HepG2 (cell line): ENCODE data around the gene SDC1. TPM values are rescaled to one million over a fixed set of nuclear protein-coding genes. Genes with fewer than 3 reads are reported as not detected.

ENCODE experiments used
- ELF3 ChIP-seq: IDR thresholded peaks from 2 replicates; pipeline ENCODE4 v1.6.1; 2016; ENCODE audit warnings: missing genetic modification reagents, missing compliant biosample characterization
- ETV5 ChIP-seq: IDR thresholded peaks from 2 replicates; pipeline ENCODE4 v1.6.1; 2018; ENCODE audit warnings: missing biosample characterization, missing genetic modification reagents, inconsistent platforms, borderline replicate concordance
- FOXA3 ChIP-seq: IDR thresholded peaks from 2 replicates; pipeline ENCODE4 v1.6.1; 2016; ENCODE audit warnings: missing genetic modification reagents, missing compliant biosample characterization
- GATAD1 ChIP-seq: IDR thresholded peaks from 2 replicates; pipeline ENCODE4 v1.6.1; 2016; ENCODE audit warnings: missing genetic modification reagents, missing compliant biosample characterization
- IRF2 ChIP-seq: IDR thresholded peaks from 2 replicates; pipeline ENCODE4 v1.6.1; 2018; ENCODE audit warnings: missing genetic modification reagents, missing compliant biosample characterization
- KAT7 ChIP-seq: IDR thresholded peaks from 2 replicates; pipeline ENCODE4 v1.6.1; 2018; ENCODE audit warnings: borderline replicate concordance, missing compliant biosample characterization
- MIXL1 ChIP-seq: IDR thresholded peaks from 2 replicates; pipeline ENCODE4 v1.6.1; 2016
- NONO ChIP-seq, 2 experiments: fragments of 450-650 bp in 1 of 2; sonication (generic) in 1 of 2; formaldehyde crosslinking in 1 of 2; IDR thresholded peaks in 1 of 2; conservative IDR thresholded peaks in 1 of 2; 2 replicates each; pipeline versions ENCODE4 v1.6.1 to v1.8.0; 2017 to 2022; ENCODE audit warnings: mild to moderate bottlenecking in 1 of 2, missing genetic modification reagents in 1 of 2, moderate library complexity in 1 of 2
- NRL ChIP-seq: sonication (generic); formaldehyde crosslinking; IDR thresholded peaks from 2 replicates; pipeline ENCODE4 v1.5.0; 2020; ENCODE audit warnings: missing genetic modification reagents, mild to moderate bottlenecking, moderate library complexity, borderline replicate concordance
- PHF21A ChIP-seq: sonication (generic); formaldehyde crosslinking; IDR thresholded peaks from 2 replicates; pipeline ENCODE4 v1.5.0; 2020; ENCODE audit warnings: mild to moderate bottlenecking, missing genetic modification reagents
- RELA ChIP-seq: sonication (generic); formaldehyde crosslinking; IDR thresholded peaks from 2 replicates; pipeline ENCODE4 v1.4.0; 2020; ENCODE audit warnings: missing genetic modification reagents
- SALL1 ChIP-seq: sonication (generic); formaldehyde crosslinking; IDR thresholded peaks from 2 replicates; pipeline ENCODE4 v1.8.0; 2022; ENCODE audit warnings: mild to moderate bottlenecking, missing genetic modification reagents
- SCMH1 ChIP-seq: sonication (generic); formaldehyde crosslinking; IDR thresholded peaks from 2 replicates; pipeline ENCODE4 v1.9.0; 2021; ENCODE audit warnings: missing genetic modification reagents, mild to moderate bottlenecking, borderline replicate concordance
- TFE3 ChIP-seq: IDR thresholded peaks from 2 replicates; pipeline ENCODE4 v1.6.1; 2016
- ZFP91 ChIP-seq: sonication (generic); formaldehyde crosslinking; IDR thresholded peaks from 2 replicates; pipeline ENCODE4 v1.9.0; 2022; ENCODE audit warnings: missing genetic modification reagents, mild to moderate bottlenecking, borderline replicate concordance
- ZNF275 ChIP-seq: sonication (generic); formaldehyde crosslinking; IDR thresholded peaks from 2 replicates; pipeline ENCODE4 v1.8.0; 2022; ENCODE audit warnings: missing genetic modification reagents, mild to moderate bottlenecking, inconsistent platforms, borderline replicate concordance
- ZNF280B ChIP-seq: sonication (generic); formaldehyde crosslinking; IDR thresholded peaks from 2 replicates; pipeline ENCODE4 v1.5.0; 2020; ENCODE audit warnings: missing genetic modification reagents, mild to moderate bottlenecking, borderline replicate concordance
- ZNF546 ChIP-seq: sonication (generic); formaldehyde crosslinking; conservative IDR thresholded peaks from 2 replicates; pipeline ENCODE4 v1.8.1; 2023; ENCODE audit warnings: mild to moderate bottlenecking, missing genetic modification reagents
- ZNF550 ChIP-seq: sonication (generic); formaldehyde crosslinking; IDR thresholded peaks from 2 replicates; pipeline ENCODE4 v1.4.0; 2020; ENCODE audit warnings: mild to moderate bottlenecking, missing genetic modification reagents, borderline replicate concordance
- ZNF652 ChIP-seq: IDR thresholded peaks from 2 replicates; pipeline ENCODE4 v1.6.1; 2016; ENCODE audit warnings: low read depth, borderline replicate concordance
- ZNF792 ChIP-seq: IDR thresholded peaks from 2 replicates; pipeline ENCODE4 v1.6.1; 2016
- ZNF816 ChIP-seq: sonication (generic); formaldehyde crosslinking; IDR thresholded peaks from 2 replicates; pipeline ENCODE4 v1.8.0; 2022; ENCODE audit warnings: missing genetic modification reagents, mild to moderate bottlenecking, borderline replicate concordance
- ZNF879 ChIP-seq: sonication (generic); formaldehyde crosslinking; IDR thresholded peaks from 2 replicates; pipeline ENCODE4 v1.8.1; 2023; ENCODE audit warnings: missing genetic modification reagents
- ZZZ3 ChIP-seq: sonication (generic); formaldehyde crosslinking; IDR thresholded peaks from 2 replicates; pipeline ENCODE4 v1.4.0; 2020; ENCODE audit warnings: missing genetic modification reagents, mild to moderate bottlenecking, borderline replicate concordance
- polyA plus RNA-seq, 8 experiments: library from polyadenylated mRNA; depleted of rRNA in 3 of 8; stranded (reverse) in 7 of 8; unstranded in 1 of 8; fragments of >200 nt; fragmentation: Illumina TruSeq in 4 of 8; extraction: Trizol in 4 of 8; gene quantifications; 2 replicates each; pipeline versions ENCODE4 v1.2.1 to v1.2.3, GENCODE V29; 2011 to 2016; ENCODE audit warnings: low read depth in 4 of 8, missing spikeins in 1 of 8, mixed read lengths in 1 of 8; ENCODE audit not compliant: insufficient read depth in 1 of 8
- total RNA-seq, 5 experiments: library from RNA; depleted of rRNA; stranded (reverse); fragments of >200 nt; fragmentation: Illumina TruSeq; extraction: Trizol; gene quantifications; 2 replicates each; pipeline ENCODE4 v1.2.3, GENCODE V29; 2016; ENCODE audit warnings: low read depth in 1 of 5

The SDC1 gene
- total and polyA plus RNA-seq, 2 of the 13 experiments (the other 11 are each of a cell fraction or from before 2014, with no cell fraction given) = 108 to 119 TPM

GRCh38 chr2:20186078-20186854 is 38.7 kb downstream of the SDC1 start (continued):
- TF ChIP-seq NRL (CRISPR knock-in tag) (no peak), NONO (IDR thresholded peaks at IDR 0.05) (no peak), NONO (CRISPR knock-in tag; conservative IDR thresholded peaks at IDR 0.05) (peak; percentile 51; the same call in 1 of the 2 replicates), SCMH1 (CRISPR knock-in tag) (no peak), GATAD1 (CRISPR knock-in tag) (peak; percentile 92), PHF21A (peak; percentile 44; the same call in 1 of the 2 replicates), ZNF280B (CRISPR knock-in tag) (0 out of 2 replicates have a peak, but pooled peaks have one; percentile 41), ZNF792 (CRISPR knock-in tag) (peak; percentile 61; the same call in 1 of the 2 replicates), ZNF879 (no peak), IRF2 (CRISPR knock-in tag) (0 out of 2 replicates have a peak, but pooled peaks have one; percentile 40), ZZZ3 (CRISPR knock-in tag) (no peak), ZNF550 (CRISPR knock-in tag) (no peak), ZFP91 (CRISPR knock-in tag) (peak; percentile 81), ELF3 (CRISPR knock-in tag) (peak; percentile 93), MIXL1 (CRISPR knock-in tag) (peak; percentile 18; the same call in 1 of the 2 replicates), ETV5 (CRISPR knock-in tag) (peak; percentile 16; the same call in 1 of the 2 replicates), FOXA3 (peak; percentile 53), ZNF275 (0 out of 2 replicates have a peak, but pooled peaks have one; percentile 16), SALL1 (peak; percentile 55), TFE3 (CRISPR knock-in tag) (peak; percentile 94), ZNF546 (CRISPR knock-in tag) (no peak), KAT7 (CRISPR knock-in tag) (peak; percentile 64; the same call in 1 of the 2 replicates), ZNF816 (no peak), ZNF652 (CRISPR knock-in tag) (0 out of 2 replicates have a peak, but pooled peaks have one; percentile 23), RELA (no peak)
